AG10803 (cell line): ENCODE data around the gene MFNG.

Experiments
- DNase-seq: peaks from one replicate; pipeline ENCODE4 v3.0.0; 2010; ENCODE audit warnings: low read depth
- H3K4me3 ChIP-seq: 2 replicates; pipeline ENCODE4 v1.5.1; 2011; ENCODE audit warnings: mild to moderate bottlenecking, low read length, control low read depth
- CTCF ChIP-seq: conservative IDR thresholded peaks from 2 replicates; pipeline ENCODE4 v1.5.1; 2011; ENCODE audit warnings: mild to moderate bottlenecking, low read length, control low read depth, inconsistent platforms

MFNG gene

DNA sequence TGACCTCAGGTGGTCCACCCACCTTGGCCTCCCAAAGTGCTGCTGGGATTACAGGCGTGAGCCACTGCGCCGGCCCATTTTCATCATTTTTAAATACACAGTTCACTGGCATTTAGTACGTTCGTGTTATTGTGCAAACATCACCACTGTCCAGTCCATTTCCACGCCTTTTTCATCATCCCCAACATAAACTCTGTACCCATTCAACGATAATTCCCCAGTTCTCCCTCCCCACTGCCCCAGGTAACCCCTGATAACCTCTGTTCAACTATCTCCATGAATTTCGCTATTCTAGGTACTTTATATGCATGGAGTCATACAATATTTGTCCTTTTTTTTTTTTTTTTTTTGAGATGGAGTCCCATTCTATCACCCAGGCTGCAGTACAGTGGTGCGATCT lies 40.7 kb downstream of the MFNG start:
- DNase-seq: no peak
- no peak for TF ChIP-seq CTCF
- no peak overlapping the region for H3K4me3 ChIP-seq

- no peak for TF ChIP-seq CTCF
- H3K4me3 ChIP-seq: no peak overlapping the region
- no peak for DNase-seq
These were observed 42.2 kb downstream of the MFNG start for GRCh38 chr22:37443977-37444376.

DNA sequence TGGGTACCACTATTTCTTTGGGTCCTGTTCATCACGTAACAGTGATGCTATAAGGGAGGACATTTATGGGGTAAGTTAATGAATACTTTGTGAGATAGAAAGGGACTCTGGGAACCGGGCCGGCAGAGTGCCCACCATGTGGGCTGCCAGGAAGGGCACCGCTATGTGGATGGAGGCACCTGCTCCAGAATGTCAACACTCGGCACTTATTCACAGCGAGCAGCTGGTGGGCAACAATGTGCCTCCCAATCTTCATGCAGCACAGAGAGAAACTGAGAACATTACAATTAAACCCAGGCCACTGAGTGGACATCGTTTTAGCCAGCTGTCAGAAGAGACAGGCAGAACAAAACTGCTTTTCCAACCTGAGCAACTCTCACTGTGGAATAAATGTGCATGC lies 43.1 kb downstream of the MFNG start:
- DNase-seq: no peak
- no peak for TF ChIP-seq CTCF
- no peak overlapping the region for H3K4me3 ChIP-seq

DNA sequence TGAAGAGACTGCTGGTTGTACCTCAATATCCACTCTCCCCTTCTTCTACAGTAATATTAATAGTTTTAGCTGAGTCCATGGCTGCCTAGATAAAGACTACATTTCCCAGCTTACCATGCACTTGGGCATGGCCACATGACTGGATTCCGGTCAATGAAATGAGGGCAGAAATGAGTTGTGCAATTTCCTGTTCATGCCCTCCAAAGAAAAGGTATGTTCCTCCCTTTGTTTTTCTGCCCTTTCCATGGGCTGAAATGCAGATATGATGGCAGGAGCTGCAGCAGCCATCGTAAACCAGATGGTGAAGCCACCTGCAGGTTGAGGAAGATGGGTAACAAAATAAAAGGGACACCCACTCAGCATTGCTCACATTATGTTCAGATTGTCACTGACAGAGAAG lies 43.6 kb downstream of the MFNG start:
- no peak overlapping the region for H3K4me3 ChIP-seq
- TF ChIP-seq CTCF: no peak
- no peak for DNase-seq

- DNase-seq: no peak
- TF ChIP-seq CTCF: no peak
- no peak overlapping the region for H3K4me3 ChIP-seq
These were observed 44.0 kb downstream of the MFNG start for GRCh38 chr22:37442135-37442534.

DNA sequence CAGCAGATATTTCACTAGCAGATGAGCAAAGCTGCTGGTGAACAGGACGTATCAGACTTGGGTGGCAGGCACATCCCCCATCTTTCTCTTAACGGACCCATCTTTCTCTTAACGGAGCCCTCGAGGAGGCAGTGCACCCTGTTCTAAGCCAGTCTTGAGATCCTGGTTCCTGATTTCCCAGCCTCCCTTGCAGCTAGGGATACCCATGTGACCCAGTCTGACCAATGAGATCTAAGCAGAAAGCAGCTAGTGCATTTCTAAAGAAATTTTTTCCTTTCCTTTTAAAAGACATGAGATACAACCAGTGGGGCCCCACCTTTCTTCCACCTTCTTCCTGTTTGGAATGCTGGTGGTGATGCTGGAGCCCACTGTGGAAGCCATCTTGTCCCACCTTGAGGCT lies 45.3 kb downstream of the MFNG start:
- no peak for DNase-seq

DNA sequence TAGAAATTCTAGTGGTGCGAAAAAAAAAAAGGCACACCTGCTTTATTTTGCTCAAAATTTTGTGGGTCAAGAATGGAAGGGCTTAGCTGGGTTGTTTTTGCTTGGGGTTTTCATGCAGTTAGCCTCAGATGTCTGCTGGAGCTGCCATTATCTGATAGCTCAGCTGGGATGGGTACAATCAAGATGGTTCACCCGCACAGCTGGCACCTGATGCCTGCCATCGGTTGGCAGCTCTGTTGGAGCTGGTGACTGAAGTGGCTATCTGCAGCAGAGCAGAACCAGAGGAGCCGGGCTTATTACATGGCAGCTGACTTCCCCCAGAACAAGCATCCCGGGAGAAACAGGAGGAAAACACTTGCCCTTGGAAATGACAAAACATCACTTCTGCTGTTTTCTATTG lies 46.8 kb downstream of the MFNG start:
- TF ChIP-seq CTCF: no peak
- H3K4me3 ChIP-seq: no peak overlapping the region
- no peak for DNase-seq

More for the DNA sequence above, 45.3 kb downstream of the MFNG start:
- no peak for TF ChIP-seq CTCF
- no peak overlapping the region for H3K4me3 ChIP-seq
